ENCODE measurements around the gene LRP5.

Gene LRP5

DNA sequence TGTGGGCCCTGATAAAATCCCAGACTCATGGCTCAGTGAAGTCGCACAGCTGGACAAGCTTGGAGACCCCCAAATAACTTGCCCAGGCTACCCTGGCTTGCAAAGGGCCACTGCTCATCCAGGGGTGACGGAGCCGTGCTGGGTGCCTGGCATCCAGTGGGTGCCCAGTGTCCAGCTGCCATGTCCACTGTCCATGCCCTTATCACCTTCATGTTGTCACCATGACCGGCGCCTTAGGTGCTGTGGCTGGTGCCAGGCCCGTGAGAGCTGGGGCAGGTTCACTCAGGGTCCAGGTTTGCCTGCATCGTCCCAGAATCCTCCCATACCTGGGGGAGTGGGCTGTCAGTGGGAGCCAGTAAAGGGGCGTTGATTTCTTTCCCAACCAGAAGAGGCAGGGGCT is 57.4 kb downstream of the LRP5 start:
- no peak for DNase-seq (ENCODE audit: insufficient read length, low spot score)
- TF ChIP-seq, protein P1, sequence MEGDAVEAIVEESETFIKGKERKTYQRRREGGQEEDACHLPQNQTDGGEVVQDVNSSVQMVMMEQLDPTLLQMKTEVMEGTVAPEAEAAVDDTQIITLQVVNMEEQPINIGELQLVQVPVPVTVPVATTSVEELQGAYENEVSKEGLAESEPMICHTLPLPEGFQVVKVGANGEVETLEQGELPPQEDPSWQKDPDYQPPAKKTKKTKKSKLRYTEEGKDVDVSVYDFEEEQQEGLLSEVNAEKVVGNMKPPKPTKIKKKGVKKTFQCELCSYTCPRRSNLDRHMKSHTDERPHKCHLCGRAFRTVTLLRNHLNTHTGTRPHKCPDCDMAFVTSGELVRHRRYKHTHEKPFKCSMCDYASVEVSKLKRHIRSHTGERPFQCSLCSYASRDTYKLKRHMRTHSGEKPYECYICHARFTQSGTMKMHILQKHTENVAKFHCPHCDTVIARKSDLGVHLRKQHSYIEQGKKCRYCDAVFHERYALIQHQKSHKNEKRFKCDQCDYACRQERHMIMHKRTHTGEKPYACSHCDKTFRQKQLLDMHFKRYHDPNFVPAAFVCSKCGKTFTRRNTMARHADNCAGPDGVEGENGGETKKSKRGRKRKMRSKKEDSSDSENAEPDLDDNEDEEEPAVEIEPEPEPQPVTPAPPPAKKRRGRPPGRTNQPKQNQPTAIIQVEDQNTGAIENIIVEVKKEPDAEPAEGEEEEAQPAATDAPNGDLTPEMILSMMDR (IDR thresholded peaks at IDR 0.05; ENCODE audit: insufficient read depth, missing control alignments): no peak
- FAIRE-seq: no peak

DNA sequence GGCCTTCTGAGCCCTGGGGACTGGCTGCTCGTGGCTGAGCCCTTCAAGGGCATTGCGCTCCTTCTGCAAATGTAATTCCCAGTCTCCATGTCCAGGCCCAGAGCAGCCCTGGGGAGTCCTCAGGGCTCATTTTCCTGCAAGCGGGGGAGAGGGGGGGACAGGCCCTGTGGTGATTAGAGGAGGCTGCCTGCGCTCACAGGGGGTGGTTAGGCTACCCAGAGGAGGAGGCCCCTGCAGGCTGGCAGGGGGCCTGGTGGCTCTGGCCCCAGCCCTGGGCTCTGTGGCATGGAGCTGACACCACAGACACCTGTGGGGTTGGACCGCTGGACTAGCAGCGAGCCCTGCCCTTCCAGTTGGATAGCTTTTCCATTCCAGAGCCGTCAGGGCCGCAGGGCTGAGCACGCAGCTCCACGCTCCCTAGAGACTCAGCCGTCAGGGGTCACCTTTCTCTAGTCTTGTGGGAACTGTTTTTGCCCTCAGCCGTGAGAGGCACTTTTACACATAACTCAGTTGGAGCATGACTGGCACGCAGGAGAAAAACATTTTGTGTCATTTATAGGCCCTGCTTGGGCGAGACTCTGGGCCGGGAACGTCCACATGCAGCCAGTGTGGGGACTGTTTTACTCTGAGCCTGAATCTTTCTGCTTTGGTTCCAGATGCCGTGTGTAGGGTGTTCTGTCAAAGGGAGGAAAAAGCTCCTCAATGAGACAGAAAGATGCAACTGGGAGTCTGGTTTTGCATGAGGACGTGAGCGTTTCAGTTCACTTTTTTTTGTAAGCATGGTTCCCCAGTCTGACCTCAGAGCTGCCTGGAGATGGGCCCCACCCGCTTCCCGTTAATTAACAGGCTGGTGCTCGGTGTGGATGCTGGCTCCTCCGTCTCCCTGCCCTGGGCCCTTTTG is 58.1 kb downstream of the LRP5 start:
- DNase-seq (ENCODE audit: insufficient read length, low spot score) (no peak), FAIRE-seq (no peak)
- TF ChIP-seq, protein P1 (IDR thresholded peaks at IDR 0.05; ENCODE audit: insufficient read depth, missing control alignments): no peak

- TF ChIP-seq, protein P1 (IDR thresholded peaks at IDR 0.05; ENCODE audit: insufficient read depth, missing control alignments): no peak
- FAIRE-seq: no peak
- DNase-seq (ENCODE audit: insufficient read length, low spot score): no peak
Observed at GRCh38 chr11:68371171-68372041, 59.0 kb downstream of the LRP5 start.

DNA sequence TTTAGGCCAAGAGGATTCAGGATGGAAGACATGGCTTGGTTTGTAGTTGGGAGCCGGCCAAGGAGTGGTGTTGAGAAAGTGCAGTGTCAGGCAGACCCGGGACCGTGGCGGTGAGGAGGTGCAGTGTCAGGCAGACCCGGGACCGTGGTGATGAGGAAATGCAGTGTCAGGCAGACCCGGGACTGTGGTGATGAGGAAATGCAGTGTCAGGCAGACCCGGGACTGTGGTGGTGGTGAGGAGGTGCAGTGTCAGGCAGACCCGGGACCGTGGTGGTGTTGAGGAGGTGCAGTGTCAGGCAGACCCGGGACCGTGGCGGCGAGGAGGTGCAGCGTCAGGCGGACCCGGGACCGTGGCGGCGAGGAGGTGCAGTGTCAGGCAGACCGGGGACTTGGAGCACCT is 59.7 kb downstream of the LRP5 start:
- no peak for FAIRE-seq
- no peak for DNase-seq (ENCODE audit: insufficient read length, low spot score)

GRCh38 chr11:68372625-68373024 is 60.2 kb downstream of the LRP5 start:
- TF ChIP-seq, protein P1 (IDR thresholded peaks at IDR 0.05; ENCODE audit: insufficient read depth, missing control alignments): no peak
- DNase-seq (ENCODE audit: insufficient read length, low spot score): no peak
- FAIRE-seq: no peak

More for the DNA sequence above, 59.7 kb downstream of the LRP5 start:
- TF ChIP-seq, protein P1 (IDR thresholded peaks at IDR 0.05; ENCODE audit: insufficient read depth, missing control alignments): no peak

- no peak for FAIRE-seq
- DNase-seq (ENCODE audit: insufficient read length, low spot score): no peak
- TF ChIP-seq, protein P1 (IDR thresholded peaks at IDR 0.05; ENCODE audit: insufficient read depth, missing control alignments): no peak
Observed at GRCh38 chr11:68373189-68373814, 60.9 kb downstream of the LRP5 start.

Data from D721Med (cell line).